PC-3 (cell line): Measurements from ENCODE around the gene TALDO1. TPM values are rescaled to one million over a fixed set of nuclear protein-coding genes. Genes with fewer than 3 reads are reported as not detected.
A peak's percentile ranks its signal among the peaks of the same experiment; 100 is the strongest.

Experiments
- ATAC-seq: fragments of 200-7000 bp; cut with Tn5 transposase; 2 replicates; pipeline ENCODE4 v1.9.1; 2020; ENCODE audit warnings: mild to moderate bottlenecking, moderate library complexity
- BruUV-seq: library from RNA; stranded (reverse); fragments of 400-500 nt; replicated peaks from 2 replicates; lab custom pipeline; 2021; lab: Mats Ljungman, UMichigan
- CTCF ChIA-PET: fragments of 300-600 bp; sonication (Branson Sonifier 250); formaldehyde crosslinking; loops from one replicate; lab custom pipeline; 2022; ENCODE audit warnings: antibody characterized with exemption; lab: Charles Lee
- POLR2A ChIA-PET: fragments of 300-600 bp; sonication (Branson Sonifier 250); formaldehyde crosslinking; loops from one replicate; lab custom pipeline; 2022; ENCODE audit warnings: antibody characterized with exemption; ENCODE audit not compliant: unreplicated experiment; lab: Charles Lee
- DNase-seq: peaks from one replicate; pipeline ENCODE4 v3.0.0-alpha.2; 2015
- H2AFZ ChIP-seq: fragments of 300-600 bp; sonication (generic); 2 replicates; pipeline ENCODE4 v1.6.0; 2016; ENCODE audit warnings: antibody characterized with exemption, low read length
- H3F3A ChIP-seq: fragments of 300-600 bp; sonication (generic); one replicate; pipeline ENCODE4 v1.6.0; 2017; ENCODE audit warnings: antibody characterized with exemption, low read length, control low read depth, mild to moderate bottlenecking; ENCODE audit not compliant: unreplicated experiment
- H3K27ac ChIP-seq: fragments of 300-600 bp; sonication (generic); 2 replicates; pipeline ENCODE4 v1.5.1; 2016; ENCODE audit warnings: mild to moderate bottlenecking, low read length
- H3K27me3 ChIP-seq: fragments of 300-600 bp; sonication (generic); 2 replicates; pipeline ENCODE4 v1.6.1; 2016; ENCODE audit warnings: low read length, mixed read lengths
- H3K36me3 ChIP-seq: fragments of 300-600 bp; sonication (generic); 2 replicates; pipeline ENCODE4 v1.6.1; 2016; ENCODE audit warnings: low read depth, mixed run types, low read length, mixed read lengths
- H3K4me1 ChIP-seq: fragments of 300-600 bp; sonication (generic); 2 replicates; pipeline ENCODE4 v1.5.1; 2016; ENCODE audit warnings: low read length; ENCODE audit not compliant: insufficient read depth
- H3K4me2 ChIP-seq: fragments of 300-600 bp; sonication (generic); 2 replicates; pipeline ENCODE4 v1.6.0; 2016; ENCODE audit warnings: low read length
- H3K4me3 ChIP-seq: fragments of 300-600 bp; sonication (generic); 2 replicates; pipeline ENCODE4 v1.5.1; 2016; ENCODE audit warnings: mild to moderate bottlenecking, low read length, mixed read lengths
- H3K79me2 ChIP-seq: fragments of 300-600 bp; sonication (generic); 2 replicates; pipeline ENCODE4 v1.6.1; 2017; ENCODE audit warnings: low read length, mixed read lengths
- H3K9ac ChIP-seq: fragments of 300-600 bp; sonication (generic); 2 replicates; pipeline ENCODE4 v1.6.0; 2016; ENCODE audit warnings: mild to moderate bottlenecking, low read length
- H3K9me2 ChIP-seq: fragments of 300-600 bp; sonication (generic); replicated peaks from 2 replicates; pipeline ENCODE4 v1.6.1; 2016; ENCODE audit warnings: mixed run types, low read length, mixed read lengths
- H3K9me3 ChIP-seq: fragments of 300-600 bp; sonication (generic); 2 replicates; pipeline ENCODE4 v1.6.1; 2016; ENCODE audit warnings: low read length, mixed read lengths
- H4K20me1 ChIP-seq: fragments of 300-600 bp; sonication (generic); 2 replicates; pipeline ENCODE4 v1.6.1; 2016; ENCODE audit warnings: low read length, mixed read lengths
- EZH2 ChIP-seq: fragments of 300-600 bp; sonication (generic); IDR thresholded peaks from one replicate; pipeline ENCODE4 v1.6.1; 2017; ENCODE audit warnings: antibody characterized with exemption, mild to moderate bottlenecking, low read length; ENCODE audit not compliant: unreplicated experiment
- EZH2phosphoT487 ChIP-seq: fragments of 300-600 bp; sonication (generic); IDR thresholded peaks from 2 replicates; pipeline ENCODE4 v1.6.1; 2018; ENCODE audit warnings: mild to moderate bottlenecking, antibody characterized with exemption, low read length, borderline replicate concordance
- intact Hi-C: fragments of 100-400 bp; cut with micrococcal nuclease; formaldehyde crosslinking; loops from 2 replicates; pipeline ENCODE4 v1.9.0; 2023
- total RNA-seq: library from RNA; depleted of rRNA; stranded (reverse); fragments of >200 nt; gene quantifications from 2 replicates; pipeline ENCODE4 v1.2.3, GENCODE V29; 2014
- TF ChIP-seq, protein P1 (sequence below): fragments of 300-600 bp; sonication (generic); conservative IDR thresholded peaks from 2 replicates; pipeline ENCODE4 v1.5.1; 2017; ENCODE audit warnings: antibody characterized with exemption, low read depth, mild to moderate bottlenecking, low read length

Gene TALDO1
- total RNA-seq, 1 experiment from 2014 or later = 326 TPM

DNA sequence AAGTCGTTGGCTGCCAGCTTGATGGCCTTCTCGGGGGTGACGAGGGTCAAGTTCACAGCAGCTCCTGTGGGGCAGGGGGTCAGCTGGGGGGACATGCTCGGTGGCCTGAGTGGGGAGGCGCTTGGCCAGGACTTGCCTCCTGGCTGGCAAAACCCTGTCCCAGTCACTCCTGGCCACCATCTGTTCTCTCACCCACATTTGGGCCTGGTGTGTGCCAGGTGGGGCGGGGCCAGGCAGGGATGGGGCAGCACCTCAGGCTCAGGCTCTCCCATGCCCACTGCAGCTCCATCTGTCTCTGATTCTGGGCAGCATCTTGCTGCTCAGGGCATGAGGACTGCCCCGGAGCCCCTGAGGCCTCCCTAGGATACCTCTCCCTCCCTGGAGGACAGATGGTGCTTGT, 46.3 kb downstream of the TALDO1 start:
- Histone ChIP-seq H3K9me2 (no peaks in the 10 kb centered on the region), H3F3A (peaks cover 4% of the 10 kb centered on the region), H3K27me3 (no peaks in the 10 kb centered on the region), H2AFZ (no peak overlapping the region), H3K36me3 (no peaks in the 10 kb centered on the region; the same call in 1 of the 2 replicates), H3K4me3 (no peak overlapping the region), H3K79me2 (peaks cover 24% of the 10 kb centered on the region), H3K9me3 (no peaks in the 10 kb centered on the region), H3K9ac (no peak overlapping the region), H3K4me1 (peaks cover 19% of the 10 kb centered on the region), H4K20me1 (no peaks in the 10 kb centered on the region), H3K27ac (no peak overlapping the region), H3K4me2 (no peak overlapping the region)
- intact Hi-C loops = no loop called here
- no TSS peak for BruUV-seq
- TF ChIP-seq EZH2 (no peak), EZH2phosphoT487 (no peak)
- ChIA-PET POLR2A (no interaction called here), CTCF (no interaction called here)
- ATAC-seq (no peak), DNase-seq (no peak)

DNA sequence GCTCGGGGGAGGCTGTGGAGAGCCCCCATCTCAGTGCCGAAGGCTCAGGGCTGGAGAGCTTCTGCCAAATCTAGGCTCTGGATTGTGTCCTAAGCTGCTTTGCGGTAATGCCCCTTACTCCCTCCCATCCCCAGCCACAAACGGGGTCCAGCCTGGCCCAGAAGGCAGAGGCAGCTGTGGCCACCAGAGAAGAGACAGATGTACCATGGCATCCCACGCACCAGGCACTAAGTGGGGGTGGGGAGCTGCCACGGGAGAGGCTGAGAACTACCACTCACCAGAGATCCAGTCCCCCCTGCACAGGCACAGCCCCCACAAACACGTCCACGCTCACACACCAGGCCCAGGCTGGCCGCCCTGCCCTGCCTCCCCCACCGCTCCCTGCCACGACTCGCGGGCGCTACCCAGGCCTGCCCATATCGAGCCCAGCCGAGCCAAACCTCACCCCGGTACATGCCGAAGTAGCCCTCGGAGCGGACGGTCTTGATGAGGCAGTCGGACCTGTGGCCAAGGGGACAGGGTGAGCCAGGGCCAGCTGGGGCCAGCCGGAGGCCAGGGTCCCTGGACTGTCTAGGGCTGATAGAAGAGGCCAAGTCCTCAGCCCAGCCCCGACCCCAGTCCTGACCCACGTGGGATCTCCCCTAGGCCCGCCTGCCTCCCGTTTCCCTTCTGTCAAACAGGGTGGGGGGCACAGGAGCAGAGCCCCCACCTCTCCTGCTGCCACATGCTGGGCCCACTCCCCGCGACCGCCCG, 46.9 kb downstream of the TALDO1 start:
- POLR2A ChIA-PET = no interaction called here
- CTCF ChIA-PET = no interaction called here
- Histone ChIP-seq H3K9me3 (no peaks in the 10 kb centered on the region), H2AFZ (no peak overlapping the region), H3K27ac (no peak overlapping the region), H4K20me1 (no peaks in the 10 kb centered on the region), H3K79me2 (peaks cover 24% of the 10 kb centered on the region), H3K9ac (no peak overlapping the region), H3K4me1 (peaks cover 19% of the 10 kb centered on the region), H3K36me3 (no peaks in the 10 kb centered on the region; the same call in 1 of the 2 replicates), H3F3A (peaks cover 4% of the 10 kb centered on the region), H3K4me2 (no peak overlapping the region; the same call in 1 of the 2 replicates), H3K9me2 (no peaks in the 10 kb centered on the region), H3K4me3 (no peak overlapping the region), H3K27me3 (no peaks in the 10 kb centered on the region)
- intact Hi-C loops = no loop called here
- BruUV-seq = no TSS peak
- no peak for ATAC-seq
- no peak for DNase-seq
- TF ChIP-seq EZH2phosphoT487 (no peak), EZH2 (no peak)
- TF ChIP-seq, protein P1, sequence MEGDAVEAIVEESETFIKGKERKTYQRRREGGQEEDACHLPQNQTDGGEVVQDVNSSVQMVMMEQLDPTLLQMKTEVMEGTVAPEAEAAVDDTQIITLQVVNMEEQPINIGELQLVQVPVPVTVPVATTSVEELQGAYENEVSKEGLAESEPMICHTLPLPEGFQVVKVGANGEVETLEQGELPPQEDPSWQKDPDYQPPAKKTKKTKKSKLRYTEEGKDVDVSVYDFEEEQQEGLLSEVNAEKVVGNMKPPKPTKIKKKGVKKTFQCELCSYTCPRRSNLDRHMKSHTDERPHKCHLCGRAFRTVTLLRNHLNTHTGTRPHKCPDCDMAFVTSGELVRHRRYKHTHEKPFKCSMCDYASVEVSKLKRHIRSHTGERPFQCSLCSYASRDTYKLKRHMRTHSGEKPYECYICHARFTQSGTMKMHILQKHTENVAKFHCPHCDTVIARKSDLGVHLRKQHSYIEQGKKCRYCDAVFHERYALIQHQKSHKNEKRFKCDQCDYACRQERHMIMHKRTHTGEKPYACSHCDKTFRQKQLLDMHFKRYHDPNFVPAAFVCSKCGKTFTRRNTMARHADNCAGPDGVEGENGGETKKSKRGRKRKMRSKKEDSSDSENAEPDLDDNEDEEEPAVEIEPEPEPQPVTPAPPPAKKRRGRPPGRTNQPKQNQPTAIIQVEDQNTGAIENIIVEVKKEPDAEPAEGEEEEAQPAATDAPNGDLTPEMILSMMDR = no peak

DNA sequence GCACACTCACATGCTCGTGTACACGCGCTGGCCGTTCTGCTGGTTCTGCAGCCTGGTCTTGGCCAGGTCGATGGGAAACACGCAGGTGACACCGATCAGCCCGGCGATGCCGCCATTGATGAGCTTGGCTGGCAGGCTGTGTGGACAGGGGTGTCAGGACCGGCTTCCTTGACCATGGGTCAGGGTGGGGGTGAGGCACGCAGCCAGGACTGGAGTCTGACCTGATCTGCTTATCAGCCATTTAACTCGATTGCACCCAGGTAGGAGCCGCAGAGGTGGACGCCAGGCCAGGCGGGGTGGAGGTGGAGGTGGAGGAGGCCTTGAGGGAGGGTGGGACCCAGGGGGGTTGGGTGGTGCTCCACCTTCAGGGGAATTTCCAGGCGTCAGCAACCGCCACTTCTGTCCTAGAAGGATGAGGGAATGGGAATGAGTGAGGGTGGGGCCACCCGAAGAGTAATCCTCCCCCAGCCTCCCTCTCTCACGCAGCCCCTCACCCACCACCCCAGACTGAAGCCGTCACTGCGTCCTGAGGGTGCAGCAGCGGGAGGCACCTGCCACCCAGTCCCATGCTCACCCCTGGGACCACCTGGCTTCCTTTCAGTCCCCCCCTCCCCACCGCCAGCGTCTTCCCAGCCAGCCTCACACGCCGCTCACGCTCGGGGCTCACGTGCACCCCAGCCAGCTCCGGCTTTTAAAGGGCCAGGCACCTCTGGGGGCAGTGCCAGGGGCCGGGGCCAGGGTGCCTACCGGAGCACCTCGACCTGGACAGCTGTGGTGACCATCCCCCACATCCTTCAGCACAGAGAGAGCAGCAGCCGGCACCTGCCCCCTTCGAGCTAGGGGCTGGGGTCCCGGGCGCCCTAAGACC, 47.7 kb downstream of the TALDO1 start:
- Histone ChIP-seq H3K36me3 (no peaks in the 10 kb centered on the region; the same call in 1 of the 2 replicates), H3K9me3 (no peaks in the 10 kb centered on the region), H3K9ac (no peak overlapping the region; the same call in 1 of the 2 replicates), H4K20me1 (no peaks in the 10 kb centered on the region), H2AFZ (no peak overlapping the region), H3K4me1 (peaks cover 19% of the 10 kb centered on the region), H3K27me3 (no peaks in the 10 kb centered on the region), H3K9me2 (no peaks in the 10 kb centered on the region), H3K27ac (no peak overlapping the region), H3F3A (peaks cover 4% of the 10 kb centered on the region), H3K4me2 (peak overlapping the region; percentile 98), H3K79me2 (peaks cover 24% of the 10 kb centered on the region), H3K4me3 (peak overlapping the region; percentile 94)
- POLR2A ChIA-PET = interaction anchor here (0.6 kb wide), 1 partner anchor 38 kb away, joined by 3 read pairs; no protein-coding TSS in a partner anchor
- no TSS peak for BruUV-seq
- DNase-seq (no peak), ATAC-seq (no peak)
- intact Hi-C loops = no loop called here
- TF ChIP-seq EZH2phosphoT487 (no peak), EZH2 (no peak)
- TF ChIP-seq, protein P1 = no peak
- CTCF ChIA-PET = no interaction called here
